ENCODE measurements around the gene C12orf57. TPM values are rescaled to one million over a fixed set of nuclear protein-coding genes. Genes with fewer than 3 reads are reported as not detected.

Gene C12orf57
- total and polyA plus RNA-seq, 2 of the 8 experiments (the other 6 are each of a cell fraction or from before 2014, with no cell fraction given), result 174 to 993 TPM

- H2BK120ac ChIP-seq (replicated peaks; ENCODE audit: low read depth, low read length), result no peak overlapping the region
- H2BK5ac ChIP-seq (ENCODE audit: low read depth, low read length), result peak overlapping the region; percentile 71
- H3K9me3 ChIP-seq (ENCODE audit: insufficient read depth in 2 of 2, low read depth in 1 of 2, low read length in 1 of 2), result no peaks in the 10 kb centered on the region
- H3K23ac ChIP-seq (ENCODE audit: insufficient read length), result no peak overlapping the region
- peak overlapping the region; percentile 15; the same call in 1 of the 2 replicates for H3K27ac ChIP-seq (ENCODE audit: low read depth, low read length)
- WGBS, 2 experiments (ENCODE audit: extremely low coverage in 1 of 2, insufficient coverage in 1 of 2, insufficient read length in 1 of 2, insufficient replicate concordance in 2 of 2, low coverage in 1 of 2, low lambda C conversion rate in 2 of 2, missing lambda C conversion rate in 1 of 2), result 10% methylated on average over 13 of the region's 19 CpGs; no CpG with 5 or more reads in 1 of the 2 experiments
- peak overlapping the region; percentile 65 for H3K56ac ChIP-seq (replicated peaks; ENCODE audit: insufficient read length, low read depth, low read length)
- H3K18ac ChIP-seq (ENCODE audit: extremely low read depth, low read length), result peak overlapping the region; percentile 51
- no peak overlapping the region for H4K91ac ChIP-seq (replicated peaks; ENCODE audit: insufficient read length, low read length)
- H3K4me3 ChIP-seq (ENCODE audit: extremely low read depth in 1 of 4, insufficient read depth in 2 of 4, low read depth in 3 of 4, low read length in 4 of 4), result peak overlapping the region; percentile 90 to 99 (median 92)
- 0 out of 2 replicates have a peak overlapping the region, but pooled peaks have one; percentile 25 for H2BK20ac ChIP-seq (ENCODE audit: low read length)
- ChIA-PET CTCF (ENCODE audit: partially characterized antibody) (interaction anchor here (0.6 to 20.2 kb wide), 7 partner anchors 9 to 216 kb away, joined by 3 to 253 read pairs (median 5); partner anchors contain the start of genes C12orf57, RNU7-1, SPSB2 and TPI1), POLR2A (ENCODE audit: partially characterized antibody) (interaction anchor here (0.8 to 44.0 kb wide), 8 partner anchors 13 to 393 kb away, joined by 3 to 1596 read pairs (median 115); partner anchors contain the start of genes C12orf57, EMG1, ENO2 and GNB3)
- no peaks in the 10 kb centered on the region for H3K27me3 ChIP-seq (replicated peaks in 1 of 4; ENCODE audit: control insufficient read depth in 3 of 4, extremely low read depth in 1 of 4, insufficient read depth in 3 of 4, low read length in 3 of 4)
- H3K9ac ChIP-seq (replicated peaks in 1 of 4; ENCODE audit: extremely low read depth in 1 of 4, low read depth in 3 of 4, low read length in 3 of 4), result peak overlapping the region; percentile 64 to 85 (median 69)
- DNase-seq (ENCODE audit: low read depth in 1 of 2, low spot score in 2 of 2) (no peak), FAIRE-seq (no peak)
- H3K36me3 ChIP-seq (ENCODE audit: control insufficient read depth in 2 of 4, insufficient read depth in 4 of 4, low read length in 3 of 4), result peaks cover 0 to 9% (median 5%) of the 10 kb centered on the region in 4 experiments; a peak in 7 of 8 replicates
- H3K23me2 ChIP-seq (ENCODE audit: low read depth, low read length), result peaks cover 28% of the 10 kb centered on the region
- H2BK15ac ChIP-seq (ENCODE audit: low read length), result no peak overlapping the region
- H2BK12ac ChIP-seq (ENCODE audit: low read depth, low read length), result peak overlapping the region; percentile 75; the same call in 1 of the 2 replicates
- peaks cover 13 to 31% (median 17%) of the 10 kb centered on the region in 4 experiments for H3K4me1 ChIP-seq (replicated peaks in 1 of 4; ENCODE audit: control insufficient read depth in 3 of 4, insufficient read depth in 4 of 4, low read length in 3 of 4)
- H4K20me1 ChIP-seq (replicated peaks in 1 of 2; ENCODE audit: control insufficient read depth in 1 of 2, insufficient read depth in 2 of 2, low read length in 2 of 2), result peaks cover 17 to 23% of the 10 kb centered on the region in 2 experiments
- H4K8ac ChIP-seq (ENCODE audit: extremely low read depth, insufficient read depth, low read length), result no peak overlapping the region
- no peak overlapping the region for H3K4ac ChIP-seq (replicated peaks; ENCODE audit: insufficient read length, low read depth, low read length)
- H2AK5ac ChIP-seq (ENCODE audit: low read depth, low read length), result no peak overlapping the region
- no peak for TF ChIP-seq SP1 (IDR thresholded peaks at IDR 0.05; ENCODE audit: low read depth, low read length)
- 0 out of 4 replicates have a peak, but pooled peaks of 1 of the 2 experiments have one; percentile 44 for TF ChIP-seq HDAC2 (IDR thresholded peaks at IDR 0.05; ENCODE audit: borderline replicate concordance in 1 of 2, low read depth in 2 of 2, low read length in 2 of 2)
- no peak overlapping the region for H2AFZ ChIP-seq (ENCODE audit: low read length)
- peak overlapping the region; percentile 3 for H4K5ac ChIP-seq (ENCODE audit: insufficient read length, low read depth, low read length)
- H3K79me1 ChIP-seq (ENCODE audit: low read depth, low read length), result peaks cover 13% of the 10 kb centered on the region
- no peak overlapping the region for H3K14ac ChIP-seq (ENCODE audit: insufficient read length)
- peak overlapping the region; percentile 84 to 90 for H3K4me2 ChIP-seq (ENCODE audit: insufficient read depth in 1 of 2, low read depth in 2 of 2, low read length in 2 of 2)
- peaks cover 27 to 39% of the 10 kb centered on the region in 2 experiments for H3K79me2 ChIP-seq (ENCODE audit: control insufficient read depth in 1 of 2, insufficient read depth in 2 of 2, low read length in 2 of 2)
These were observed 15.0 kb upstream of the C12orf57 start for GRCh38 chr12:6928703-6929407.

Data from H1 (cell line).